GM18867 (cell line): ENCODE results near the gene OR8J3.
"Not testable (repeated sequence)": the region's sequence is repeated elsewhere in the genome, so short reads cannot be mapped to it uniquely, and the experiment has no call there.

Experiments
- ATAC-seq: cut with Tn5 transposase; IDR thresholded peaks from one replicate; pipeline ENCODE4 v1.9.1; 2021; ENCODE audit warnings: mild to moderate bottlenecking, moderate library complexity; ENCODE audit not compliant: unreplicated experiment

OR8J3 gene, protein sequence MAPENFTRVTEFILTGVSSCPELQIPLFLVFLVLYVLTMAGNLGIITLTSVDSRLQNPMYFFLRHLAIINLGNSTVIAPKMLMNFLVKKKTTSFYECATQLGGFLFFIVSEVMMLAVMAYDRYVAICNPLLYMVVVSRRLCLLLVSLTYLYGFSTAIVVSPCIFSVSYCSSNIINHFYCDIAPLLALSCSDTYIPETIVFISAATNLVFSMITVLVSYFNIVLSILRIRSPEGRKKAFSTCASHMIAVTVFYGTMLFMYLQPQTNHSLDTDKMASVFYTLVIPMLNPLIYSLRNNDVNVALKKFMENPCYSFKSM

DNA sequence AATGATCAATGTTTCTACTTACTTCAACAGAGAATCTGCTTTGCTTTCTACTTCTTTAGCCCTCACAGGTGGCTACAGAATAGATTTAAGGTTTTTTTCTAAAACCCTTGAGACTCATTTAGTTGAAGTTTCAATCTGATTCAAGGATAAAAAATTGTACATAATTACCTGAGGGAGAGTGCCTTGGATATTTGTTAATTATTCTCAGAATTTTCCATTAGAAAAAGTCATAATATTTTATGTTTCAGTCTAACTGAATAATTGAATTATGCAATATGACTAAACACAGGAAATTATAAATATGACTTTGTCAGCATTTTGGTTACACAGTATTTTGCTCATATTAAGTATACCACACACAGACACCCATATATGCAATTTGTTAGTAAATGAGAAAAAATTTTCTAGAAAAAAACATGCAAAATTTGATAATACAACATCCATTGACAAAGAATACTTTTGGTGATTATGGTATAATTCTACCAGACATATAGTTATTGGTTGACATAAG is at the start of gene OR8J3:
OR8J3 (minus strand) TSS at position 51 of the 511 bp plus-strand sequence. CDS start 2,483 bp downstream, outside the sequence.
- no peak for ATAC-seq

DNA sequence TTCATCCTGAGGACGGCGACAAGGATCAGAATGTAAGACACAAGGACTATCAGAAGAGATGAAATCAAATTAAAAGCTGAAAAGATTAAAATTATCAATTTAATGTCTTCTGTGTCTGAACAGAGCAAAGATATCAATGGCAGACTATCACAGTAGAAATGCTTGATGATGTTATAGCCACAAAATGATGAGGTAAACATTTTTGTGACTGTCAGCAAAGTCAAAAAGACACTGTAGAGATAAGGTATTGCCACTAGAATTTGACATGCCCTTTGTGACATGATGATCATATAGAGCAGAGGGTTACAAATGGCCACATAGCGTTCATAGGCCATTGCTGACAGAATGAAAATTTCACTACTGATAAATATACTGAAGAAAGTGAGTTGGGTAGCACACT is 48.6 kb upstream of the OR8J3 start:
- no peak for ATAC-seq

DNA sequence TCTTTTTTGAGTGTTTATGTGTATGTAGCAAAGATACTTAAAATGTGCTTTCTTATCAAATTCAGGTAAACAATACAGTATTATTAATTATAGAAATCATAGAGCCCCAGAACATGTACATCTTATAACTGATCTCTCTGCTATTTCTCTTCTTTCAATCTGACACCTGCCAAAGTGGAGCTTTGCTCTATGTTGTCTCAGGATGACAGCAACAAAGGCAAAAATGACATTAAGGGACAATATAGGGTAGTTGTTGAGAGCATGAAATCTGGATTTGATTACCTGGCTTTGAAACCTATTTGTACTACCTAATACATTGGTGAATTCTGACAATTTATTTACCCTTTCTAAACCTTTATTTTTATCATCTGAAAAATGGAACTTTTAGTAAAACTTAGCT is 43.5 kb upstream of the OR8J3 start:
- no peak for ATAC-seq

DNA sequence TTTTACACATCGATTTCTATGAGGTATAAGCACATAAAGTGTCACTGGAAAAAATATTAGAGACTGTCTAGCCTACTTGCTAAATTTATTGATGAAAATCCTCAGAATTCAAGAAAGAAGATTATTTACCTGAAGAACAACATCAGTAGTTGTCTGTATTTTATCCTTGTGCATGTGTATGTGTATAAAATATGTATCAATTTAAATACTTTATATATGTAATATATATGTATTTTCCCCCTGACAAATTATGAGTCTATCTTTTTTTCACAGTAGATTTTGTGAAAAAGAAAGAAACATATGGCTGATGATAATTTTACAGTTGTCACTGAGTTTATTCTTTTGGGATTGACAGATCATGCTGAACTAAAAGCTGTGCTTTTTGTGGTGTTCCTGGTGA is 36.3 kb upstream of the OR8J3 start, which contains the start of gene OR5J2:
OR5J2 (plus strand) TSS at position 301 of the 400 bp plus-strand sequence; CDS start at position 301, 0 bp downstream.
- no peak for ATAC-seq

DNA sequence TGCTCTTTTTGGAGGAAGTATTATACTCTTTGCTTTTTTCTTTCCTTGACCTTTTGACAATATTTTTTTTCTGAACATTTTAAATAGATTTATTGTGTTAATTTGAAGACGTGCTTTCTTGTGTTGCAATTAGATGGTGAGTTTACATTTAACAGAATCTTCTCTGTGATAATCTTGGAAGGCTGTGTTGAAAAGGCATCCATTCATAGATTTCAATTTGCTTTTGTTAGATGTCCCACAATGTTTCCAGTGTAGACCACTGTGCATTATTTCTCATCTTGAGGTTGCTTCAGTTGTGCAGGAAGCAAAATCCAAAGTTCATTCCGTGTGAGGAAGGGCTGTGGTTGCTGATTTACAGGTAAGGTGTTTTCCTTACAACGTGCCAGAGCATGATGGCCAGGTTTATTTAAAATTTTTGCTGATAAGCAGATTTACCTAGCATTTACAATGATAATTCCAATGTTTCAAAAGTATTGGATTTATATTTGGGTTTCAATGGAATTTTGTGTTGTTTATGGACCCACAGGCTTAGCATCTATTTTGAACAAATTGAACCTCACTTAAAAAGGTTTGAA is 32.3 kb upstream of the OR8J3 start:
- no peak for ATAC-seq

DNA sequence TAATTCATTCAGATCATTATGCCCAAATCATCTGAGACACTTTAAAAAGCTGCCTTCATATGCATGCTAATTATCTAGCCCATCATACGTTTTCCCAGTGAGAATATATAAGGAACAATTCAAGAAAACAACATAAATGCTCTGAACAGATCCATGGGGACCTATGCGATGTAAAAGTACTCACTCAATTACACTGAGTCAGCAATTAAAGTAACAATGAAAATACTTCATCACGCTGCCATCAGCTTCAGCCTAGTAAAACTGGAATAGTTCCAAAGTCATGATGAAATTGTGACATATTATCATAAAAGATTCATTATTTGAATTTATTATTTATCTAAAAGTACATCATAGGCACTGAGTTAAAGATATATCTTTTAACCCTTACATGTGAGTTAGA is 23.8 kb upstream of the OR8J3 start:
- ATAC-seq = no peak

DNA sequence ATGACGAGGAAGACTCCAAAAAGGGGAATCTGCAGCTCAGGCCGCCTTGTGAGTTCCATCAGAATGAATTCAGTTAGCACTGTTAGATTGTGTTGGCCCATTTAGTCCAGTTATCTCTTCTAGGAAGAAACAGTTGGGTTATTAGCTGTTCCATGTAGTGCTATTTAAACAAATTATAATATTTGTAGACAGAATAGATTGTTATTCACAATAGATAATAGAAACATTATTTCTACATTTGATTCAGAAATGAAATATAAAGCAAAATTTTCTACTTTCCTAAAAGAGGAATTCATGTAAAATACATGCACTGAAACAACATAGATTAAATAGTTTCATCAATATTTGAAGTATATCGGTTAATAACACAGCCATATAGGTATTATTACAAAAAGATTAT is 20.2 kb upstream of the OR8J3 start, which contains the start of gene OR8K5:
OR8K5 (minus strand) TSS at position 101 of the 400 bp plus-strand sequence; CDS start at position 101, 0 bp downstream.
- ATAC-seq = no peak

DNA sequence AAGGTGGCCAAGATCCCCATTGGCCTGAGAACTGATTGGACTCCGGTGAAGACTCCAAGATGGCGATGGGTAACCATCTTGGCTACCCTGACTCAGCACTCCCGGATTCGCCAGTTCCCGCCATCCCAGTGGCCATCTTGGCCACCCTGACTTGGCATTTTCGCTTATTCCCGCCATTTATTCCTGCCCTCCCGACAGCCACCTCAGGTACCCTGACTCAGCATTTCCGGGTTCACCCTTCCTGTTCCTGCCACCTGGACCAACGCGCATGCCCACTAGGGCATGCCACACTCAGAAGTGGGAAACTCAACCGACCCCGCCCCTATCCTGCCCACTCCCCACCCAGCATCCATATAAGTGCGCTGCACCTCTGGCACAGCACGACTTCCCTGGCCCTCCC is 12.3 kb upstream of the OR8J3 start:
- ATAC-seq = no peak

DNA sequence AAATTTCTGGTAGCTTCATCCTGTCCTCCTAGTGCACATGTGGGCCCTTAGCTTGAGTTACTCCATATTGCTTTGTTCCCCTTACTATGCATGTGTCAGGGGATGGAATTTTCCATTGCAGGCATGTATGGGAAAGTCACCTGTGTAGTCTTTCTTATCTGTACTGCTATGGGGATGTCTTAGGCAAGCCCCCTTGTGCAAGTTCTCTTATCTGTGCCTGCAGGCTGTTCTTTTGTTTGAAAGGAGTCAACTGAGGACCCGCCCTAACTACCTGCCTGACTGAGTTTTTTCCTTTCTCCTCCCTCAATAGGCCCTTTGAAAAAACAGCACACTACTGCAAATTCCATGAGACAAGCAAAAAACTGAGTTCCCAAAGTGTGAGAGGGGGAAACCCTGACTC is 11.4 kb upstream of the OR8J3 start:
- no peak for ATAC-seq

DNA sequence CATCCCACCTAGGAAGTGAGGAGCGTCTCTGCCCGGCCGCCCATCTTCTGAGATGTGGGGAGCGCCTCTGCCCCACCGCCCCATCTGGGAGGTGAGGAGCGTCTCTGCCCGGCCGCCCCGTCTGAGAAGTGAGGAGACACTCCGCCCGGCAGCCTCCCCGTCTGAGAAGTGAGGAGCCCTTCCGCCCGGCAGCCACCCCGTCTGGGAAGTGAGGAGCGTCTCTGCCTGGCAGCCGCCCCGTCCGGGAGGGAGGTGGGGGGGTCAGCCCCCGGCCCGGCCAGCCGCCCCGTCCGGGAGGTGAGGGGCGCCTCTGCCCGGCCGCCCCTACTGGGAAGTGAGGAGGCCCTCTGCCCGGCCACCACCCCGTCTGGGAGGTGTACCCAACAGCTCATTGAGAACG is 3.7 kb upstream of the OR8J3 start:
- not testable (repeated sequence) for ATAC-seq

DNA sequence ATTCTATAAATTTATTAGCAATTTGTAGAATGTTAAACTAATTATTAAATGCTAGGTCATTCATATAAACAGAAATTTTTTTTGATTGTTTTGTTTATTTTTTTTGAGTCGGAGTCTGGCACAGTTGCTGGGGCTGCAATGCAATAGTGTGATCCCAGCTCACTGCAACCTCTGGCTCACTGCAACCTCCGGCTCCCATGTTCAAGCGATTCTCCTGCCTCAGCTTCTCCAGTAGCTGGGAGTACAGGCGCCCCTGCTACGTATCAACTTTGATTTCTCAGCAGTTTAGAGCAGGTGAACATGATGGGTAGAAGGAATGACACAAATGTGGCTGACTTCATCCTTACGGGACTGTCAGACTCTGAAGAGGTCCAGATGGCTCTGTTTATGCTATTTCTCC is 17.9 kb downstream of the OR8J3 start, which contains the start of gene OR8H3:
OR8H3 (plus strand) TSS at position 301 of the 400 bp plus-strand sequence; CDS start at position 301, 0 bp downstream.
- no peak for ATAC-seq

DNA sequence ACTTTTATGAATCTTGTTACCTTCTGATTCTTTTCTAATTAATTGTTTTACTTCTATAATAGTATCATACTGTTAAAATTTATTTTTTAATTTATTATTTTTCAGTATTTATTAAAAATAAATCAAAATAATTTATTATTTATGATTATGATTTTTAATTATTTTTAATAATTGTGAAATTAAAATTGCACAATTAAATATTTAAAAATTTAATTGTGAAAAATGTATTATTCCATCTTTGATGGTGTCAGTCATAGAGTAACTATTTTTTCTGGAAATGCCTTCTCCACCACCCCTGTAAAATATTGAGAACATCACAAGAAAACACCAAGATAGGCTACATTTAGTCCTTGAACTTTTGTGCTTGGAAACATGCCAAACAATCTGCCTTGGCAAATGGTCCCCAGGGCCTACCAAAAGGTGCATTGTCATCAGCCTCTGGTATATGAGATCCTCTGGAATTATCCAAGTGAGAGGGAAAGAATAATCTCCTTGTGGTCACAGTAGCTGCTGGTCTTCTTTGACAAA is 36.7 kb downstream of the OR8J3 start, which contains the start of gene OR8H2:
OR8H2 (plus strand) TSS at position 478 of the 528 bp plus-strand sequence. CDS start 1,356 bp downstream, outside the sequence.
- no peak for ATAC-seq

DNA sequence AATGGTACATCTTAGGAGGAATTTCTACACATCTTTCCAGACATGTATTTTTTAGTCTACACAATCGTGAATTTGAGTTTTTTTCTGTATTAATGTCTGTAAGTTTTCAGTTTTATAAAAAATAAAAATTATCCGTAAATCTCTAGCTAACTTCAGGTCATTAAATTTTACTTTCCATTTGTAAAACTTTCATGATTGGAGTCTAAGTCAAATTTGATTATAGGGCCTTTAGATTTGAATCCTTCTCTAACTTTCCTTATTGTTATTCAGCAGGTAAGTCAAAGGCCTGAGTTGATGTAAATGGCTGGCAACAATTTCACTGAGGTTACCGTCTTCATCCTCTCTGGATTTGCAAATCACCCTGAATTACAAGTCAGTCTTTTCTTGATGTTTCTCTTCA is 47.0 kb downstream of the OR8J3 start, which contains the start of gene OR8I2:
OR8I2 (plus strand) TSS at position 301 of the 400 bp plus-strand sequence; CDS start at position 301, 0 bp downstream.
- no peak for ATAC-seq

DNA sequence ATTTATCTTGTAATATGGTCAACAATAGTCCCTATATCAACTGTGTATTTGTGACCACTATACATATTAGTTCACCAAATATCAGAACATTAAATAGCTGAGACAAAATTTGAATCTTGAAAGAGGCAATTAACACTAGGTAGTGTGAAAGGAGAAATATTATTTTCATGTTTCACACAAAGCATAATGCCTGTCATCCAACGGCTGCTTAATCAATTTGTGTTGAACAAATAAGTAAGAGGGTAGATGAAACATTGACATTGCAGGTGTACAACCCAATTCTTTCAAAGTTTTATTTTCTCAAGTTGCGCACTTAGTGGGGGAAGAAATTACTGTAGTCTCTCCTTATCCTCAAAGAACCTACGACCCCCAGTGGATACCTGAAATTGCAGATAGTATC is 50.3 kb downstream of the OR8J3 start:
- no peak for ATAC-seq
